CD1c-positive myeloid dendritic cell (primary cell): ENCODE data around the gene GMDS.

ENCODE experiments used
- DNase-seq: peaks from one replicate; pipeline ENCODE4 v3.0.0-alpha.2; 2016; ENCODE audit errors: extremely low spot score

Gene GMDS

GRCh38 chr6:2101213-2101612 is 144.2 kb downstream of the GMDS start:
- DNase-seq: no peak

- DNase-seq: no peak
Observed at GRCh38 chr6:2099870-2100269, 145.5 kb downstream of the GMDS start.

- DNase-seq: no peak
Observed at GRCh38 chr6:2097464-2097863, 147.9 kb downstream of the GMDS start.

- DNase-seq: no peak
Observed at GRCh38 chr6:2094642-2095041, 150.8 kb downstream of the GMDS start.

- DNase-seq: no peak
Observed at GRCh38 chr6:2086326-2086965, 159.0 kb downstream of the GMDS start.

GRCh38 chr6:2085657-2086056 is 159.7 kb downstream of the GMDS start:
- no peak for DNase-seq

GRCh38 chr6:2081155-2082138 is 164.0 kb downstream of the GMDS start:
- no peak for DNase-seq

GRCh38 chr6:2078888-2079287 is 166.5 kb downstream of the GMDS start:
- DNase-seq: no peak

- no peak for DNase-seq
Observed at GRCh38 chr6:2077826-2078225, 167.6 kb downstream of the GMDS start.

- DNase-seq: no peak
Observed at GRCh38 chr6:2073476-2073875, 171.9 kb downstream of the GMDS start.

GRCh38 chr6:2072453-2072852 is 173.0 kb downstream of the GMDS start:
- no peak for DNase-seq

GRCh38 chr6:2063547-2063946 is 181.9 kb downstream of the GMDS start:
- no peak for DNase-seq

- DNase-seq: no peak
Observed at GRCh38 chr6:2061880-2062279, 183.5 kb downstream of the GMDS start.

GRCh38 chr6:2055911-2056310 is 189.5 kb downstream of the GMDS start:
- DNase-seq: no peak

GRCh38 chr6:2055143-2055542 is 190.3 kb downstream of the GMDS start:
- DNase-seq: no peak

GRCh38 chr6:2054516-2055067 is 190.8 kb downstream of the GMDS start:
- DNase-seq: no peak

GRCh38 chr6:2053691-2054090 is 191.7 kb downstream of the GMDS start:
- DNase-seq: no peak

- no peak for DNase-seq
Observed at GRCh38 chr6:2047855-2048254, 197.6 kb downstream of the GMDS start.

- DNase-seq: no peak
Observed at GRCh38 chr6:2044192-2044591, 201.2 kb downstream of the GMDS start.

GRCh38 chr6:2042956-2043648 is 202.3 kb downstream of the GMDS start:
- DNase-seq: no peak

GRCh38 chr6:2038092-2038491 is 207.3 kb downstream of the GMDS start:
- DNase-seq: no peak

- DNase-seq: no peak
Observed at GRCh38 chr6:2037237-2037926, 208.0 kb downstream of the GMDS start.
